Mucosa of stomach (tissue), 1 donor: ENCODE results near the gene RAD21L1.

ENCODE experiments used
- H3K27me3 ChIP-seq: one replicate; pipeline ENCODE4 v1.7.0; 2013; ENCODE audit warnings: mild to moderate bottlenecking, low read length; ENCODE audit not compliant: control insufficient read depth, insufficient read depth
- H3K36me3 ChIP-seq: one replicate; pipeline ENCODE4 v1.7.0; 2013; ENCODE audit warnings: low read length; ENCODE audit not compliant: control insufficient read depth, insufficient read depth
- H3K4me1 ChIP-seq: one replicate; pipeline ENCODE4 v1.7.0; 2013; ENCODE audit warnings: mild to moderate bottlenecking, low read length; ENCODE audit not compliant: control insufficient read depth, insufficient read depth
- H3K4me3 ChIP-seq: one replicate; pipeline ENCODE4 v1.7.0; 2013; ENCODE audit warnings: low read length
- H3K9ac ChIP-seq: one replicate; pipeline ENCODE4 v1.7.0; 2013; ENCODE audit warnings: mild to moderate bottlenecking, low read length, moderate library complexity
- H3K9me3 ChIP-seq: one replicate; pipeline ENCODE4 v1.7.0; 2013; ENCODE audit warnings: mild to moderate bottlenecking, low read length, moderate library complexity; ENCODE audit not compliant: control insufficient read depth
- donor health status: Pancreatic carcinoma.

The RAD21L1 gene

GRCh38 chr20:1295276-1295930 lies 69.6 kb downstream of the RAD21L1 start:
- Histone ChIP-seq H3K4me1 (no peaks in the 10 kb centered on the region), H3K9me3 (no peaks in the 10 kb centered on the region), H3K27me3 (no peaks in the 10 kb centered on the region), H3K4me3 (no peak overlapping the region), H3K9ac (no peak overlapping the region), H3K36me3 (no peaks in the 10 kb centered on the region)

GRCh38 chr20:1296117-1296610 lies 70.3 kb downstream of the RAD21L1 start:
- Histone ChIP-seq H3K4me1 (peaks cover 8% of the 10 kb centered on the region), H3K9ac (no peak overlapping the region), H3K27me3 (no peaks in the 10 kb centered on the region), H3K36me3 (no peaks in the 10 kb centered on the region), H3K9me3 (no peaks in the 10 kb centered on the region), H3K4me3 (no peak overlapping the region)

GRCh38 chr20:1296922-1297321 lies 71.1 kb downstream of the RAD21L1 start:
- no peak overlapping the region for H3K9ac ChIP-seq
- no peaks in the 10 kb centered on the region for H3K27me3 ChIP-seq
- H3K9me3 ChIP-seq, result no peaks in the 10 kb centered on the region
- no peaks in the 10 kb centered on the region for H3K36me3 ChIP-seq
- peaks cover 8% of the 10 kb centered on the region for H3K4me1 ChIP-seq
- no peak overlapping the region for H3K4me3 ChIP-seq

GRCh38 chr20:1297486-1297885 lies 71.6 kb downstream of the RAD21L1 start:
- H3K9ac ChIP-seq, result no peak overlapping the region
- H3K4me3 ChIP-seq, result no peak overlapping the region
- H3K4me1 ChIP-seq, result peaks cover 8% of the 10 kb centered on the region
- no peaks in the 10 kb centered on the region for H3K27me3 ChIP-seq
- H3K36me3 ChIP-seq, result no peaks in the 10 kb centered on the region
- no peaks in the 10 kb centered on the region for H3K9me3 ChIP-seq

- no peaks in the 10 kb centered on the region for H3K36me3 ChIP-seq
- H3K4me1 ChIP-seq, result peaks cover 8% of the 10 kb centered on the region
Observed at GRCh38 chr20:1298166-1298565, 72.3 kb downstream of the RAD21L1 start.

GRCh38 chr20:1298888-1299511 lies 73.2 kb downstream of the RAD21L1 start:
- no peaks in the 10 kb centered on the region for H3K36me3 ChIP-seq
- H3K9ac ChIP-seq, result no peak overlapping the region
- H3K4me3 ChIP-seq, result no peak overlapping the region
- peaks cover 8% of the 10 kb centered on the region for H3K4me1 ChIP-seq
- no peaks in the 10 kb centered on the region for H3K27me3 ChIP-seq
- no peaks in the 10 kb centered on the region for H3K9me3 ChIP-seq

More at GRCh38 chr20:1298166-1298565, 72.3 kb downstream of the RAD21L1 start:
- Histone ChIP-seq H3K9ac (no peak overlapping the region), H3K27me3 (no peaks in the 10 kb centered on the region), H3K4me3 (no peak overlapping the region), H3K9me3 (no peaks in the 10 kb centered on the region)

- Histone ChIP-seq H3K9ac (no peak overlapping the region), H3K9me3 (no peaks in the 10 kb centered on the region), H3K27me3 (no peaks in the 10 kb centered on the region), H3K4me1 (peaks cover 8% of the 10 kb centered on the region), H3K4me3 (no peak overlapping the region), H3K36me3 (no peaks in the 10 kb centered on the region)
Observed at GRCh38 chr20:1299522-1299921, 73.7 kb downstream of the RAD21L1 start.

GRCh38 chr20:1300083-1300840 lies 74.4 kb downstream of the RAD21L1 start:
- Histone ChIP-seq H3K36me3 (no peaks in the 10 kb centered on the region), H3K4me3 (no peak overlapping the region), H3K4me1 (peaks cover 8% of the 10 kb centered on the region), H3K9me3 (no peaks in the 10 kb centered on the region), H3K27me3 (no peaks in the 10 kb centered on the region), H3K9ac (no peak overlapping the region)

- Histone ChIP-seq H3K4me3 (no peak overlapping the region), H3K36me3 (no peaks in the 10 kb centered on the region), H3K9me3 (no peaks in the 10 kb centered on the region), H3K4me1 (peaks cover 8% of the 10 kb centered on the region), H3K9ac (no peak overlapping the region), H3K27me3 (no peaks in the 10 kb centered on the region)
Observed at GRCh38 chr20:1301031-1301529, 75.2 kb downstream of the RAD21L1 start.

- Histone ChIP-seq H3K9ac (no peak overlapping the region), H3K27me3 (no peaks in the 10 kb centered on the region), H3K9me3 (no peaks in the 10 kb centered on the region), H3K4me1 (peaks cover 8% of the 10 kb centered on the region), H3K36me3 (no peaks in the 10 kb centered on the region), H3K4me3 (no peak overlapping the region)
Observed at GRCh38 chr20:1302685-1303541, 77.1 kb downstream of the RAD21L1 start.

GRCh38 chr20:1304710-1305515 lies 79.1 kb downstream of the RAD21L1 start:
- Histone ChIP-seq H3K4me1 (peaks cover 8% of the 10 kb centered on the region), H3K36me3 (no peaks in the 10 kb centered on the region), H3K27me3 (no peaks in the 10 kb centered on the region), H3K9ac (no peak overlapping the region), H3K4me3 (no peak overlapping the region), H3K9me3 (no peaks in the 10 kb centered on the region)
